Right atrium auricular region (tissue), 2 donors: ENCODE results near the gene PTPN14. TPM values are rescaled to one million over a fixed set of nuclear protein-coding genes. Genes with fewer than 3 reads are reported as not detected.

ENCODE experiments used
- DNase-seq: peaks from one replicate; pipeline ENCODE4 v3.0.0-alpha.2; 2019; ENCODE audit warnings: low spot score
- H3K27ac ChIP-seq, 2 donors: fragments of 200-600 bp; sonication (generic); 1 replicate in 1 of 2; 2 replicates in 1 of 2; pipeline ENCODE4 v1.5.1; 2016 to 2019
- H3K27me3 ChIP-seq, 2 donors: fragments of 200-600 bp; sonication (generic); one replicate each; pipeline versions ENCODE4 v1.5.1 to v1.6.0; 2017 to 2019
- H3K36me3 ChIP-seq: fragments of 200-600 bp; sonication (generic); one replicate; pipeline ENCODE4 v1.5.1; 2016
- H3K4me1 ChIP-seq, 2 donors: fragments of 200-600 bp; sonication (generic); one replicate each; pipeline versions ENCODE4 v1.5.1 to v1.6.0; 2017 to 2019
- H3K4me3 ChIP-seq, 2 donors: fragments of 200-600 bp; sonication (generic); 1 replicate in 1 of 2; 2 replicates in 1 of 2; pipeline ENCODE4 v1.5.1; 2017 to 2019; ENCODE audit warnings: mild to moderate bottlenecking in 1 of 2, moderate library complexity in 1 of 2
- H3K9me3 ChIP-seq, 2 donors: fragments of 200-600 bp; sonication (generic); one replicate each; pipeline ENCODE4 v1.5.1; 2019
- CTCF ChIP-seq, 2 donors: fragments of 200-600 bp; sonication (generic); IDR thresholded peaks; one replicate each; pipeline ENCODE4 v1.5.1; 2019; ENCODE audit warnings: antibody characterized with exemption in 2 of 2
- total RNA-seq, 2 donors: library from RNA; depleted of rRNA; stranded (reverse); fragments of >200 nt; gene quantifications; one replicate each; pipeline ENCODE4 v1.1.0, GENCODE V29; 2016

The PTPN14 gene
- total RNA-seq, 2 donors from 2014 or later: 8.4 to 27.2 TPM

- H3K9me3 ChIP-seq: no peaks in the 10 kb centered on the region
- no peak overlapping the region for H3K4me3 ChIP-seq
- H3K27ac ChIP-seq: no peak overlapping the region
- no peak for TF ChIP-seq CTCF (IDR thresholded peaks at IDR 0.05)
- no peak for DNase-seq
- H3K27me3 ChIP-seq: no peaks in the 10 kb centered on the region
- H3K36me3 ChIP-seq: peaks cover 28% of the 10 kb centered on the region
- no peaks in the 10 kb centered on the region for H3K4me1 ChIP-seq
Observed at GRCh38 chr1:214386333-214386732, 165.1 kb downstream of the PTPN14 start.

GRCh38 chr1:214385428-214385827 lies 166.0 kb downstream of the PTPN14 start:
- DNase-seq: no peak
- TF ChIP-seq CTCF (IDR thresholded peaks at IDR 0.05): no peak
- peaks cover 24% of the 10 kb centered on the region for H3K36me3 ChIP-seq
- H3K27ac ChIP-seq: no peak overlapping the region
- no peaks in the 10 kb centered on the region for H3K27me3 ChIP-seq
- no peaks in the 10 kb centered on the region for H3K4me1 ChIP-seq
- no peaks in the 10 kb centered on the region for H3K9me3 ChIP-seq
- no peak overlapping the region for H3K4me3 ChIP-seq

- Histone ChIP-seq H3K27ac (no peak overlapping the region), H3K9me3 (no peaks in the 10 kb centered on the region), H3K27me3 (no peaks in the 10 kb centered on the region), H3K36me3 (peaks cover 21% of the 10 kb centered on the region), H3K4me1 (no peaks in the 10 kb centered on the region), H3K4me3 (no peak overlapping the region)
- TF ChIP-seq CTCF (IDR thresholded peaks at IDR 0.05): no peak
- no peak for DNase-seq
Observed at GRCh38 chr1:214384373-214385079, 166.9 kb downstream of the PTPN14 start.

- Histone ChIP-seq H3K36me3 (peaks cover 21% of the 10 kb centered on the region), H3K4me3 (no peak overlapping the region), H3K9me3 (no peaks in the 10 kb centered on the region), H3K27me3 (no peaks in the 10 kb centered on the region), H3K27ac (no peak overlapping the region), H3K4me1 (no peaks in the 10 kb centered on the region)
- no peak for DNase-seq
- TF ChIP-seq CTCF (IDR thresholded peaks at IDR 0.05): no peak
Observed at GRCh38 chr1:214383381-214384372, 167.7 kb downstream of the PTPN14 start.

GRCh38 chr1:214380986-214381695 lies 170.3 kb downstream of the PTPN14 start:
- Histone ChIP-seq H3K27me3 (no peaks in the 10 kb centered on the region), H3K36me3 (peaks cover 14% of the 10 kb centered on the region), H3K9me3 (no peaks in the 10 kb centered on the region), H3K4me1 (no peaks in the 10 kb centered on the region), H3K27ac (no peak overlapping the region), H3K4me3 (no peak overlapping the region)
- no peak for DNase-seq
- no peak for TF ChIP-seq CTCF (IDR thresholded peaks at IDR 0.05)
